ENCODE results near the gene TUBB8B.
"Not testable (repeated sequence)": the region's sequence is repeated elsewhere in the genome, so short reads cannot be mapped to it uniquely, and the experiment has no call there.

Gene TUBB8B

GRCh38 chr18:13177-13576 is 36.2 kb downstream of the TUBB8B start:
- not testable (repeated sequence) for DNase-seq (ENCODE audit: low read depth in 2 of 2, low spot score in 1 of 2)

DNA sequence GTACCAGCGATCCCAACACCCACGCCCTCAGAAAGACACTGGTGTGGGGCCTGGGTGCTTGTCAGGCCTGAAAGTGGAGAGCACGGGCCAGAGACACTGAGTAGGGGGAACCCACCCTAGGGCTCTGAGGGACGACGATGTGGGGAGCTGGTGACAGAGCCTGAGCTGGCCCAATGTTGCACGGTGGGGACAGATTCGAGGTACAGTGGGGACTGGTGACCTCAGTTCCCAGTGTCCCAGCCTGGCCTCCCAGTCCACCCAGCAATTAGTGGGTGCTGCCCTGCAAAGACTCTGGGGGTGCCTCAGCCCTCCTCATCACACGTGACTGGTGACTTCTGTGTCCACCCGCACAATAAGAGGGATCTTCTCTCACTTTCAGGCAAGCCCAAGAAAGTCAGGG is 36.6 kb downstream of the TUBB8B start:
- not testable (repeated sequence) for DNase-seq (ENCODE audit: low read depth in 2 of 2, low spot score in 1 of 2)

- not testable (repeated sequence) for DNase-seq (ENCODE audit: low read depth in 2 of 2, low spot score in 1 of 2)
Measured at GRCh38 chr18:11383-12274, 37.8 kb downstream of the TUBB8B start.

GRCh38 chr18:10624-11184 is 38.7 kb downstream of the TUBB8B start:
- not testable (repeated sequence) for DNase-seq (ENCODE audit: low read depth in 2 of 2, low spot score in 1 of 2)

- DNase-seq (ENCODE audit: low read depth in 2 of 2, low spot score in 1 of 2), result not testable (repeated sequence)
Measured at GRCh38 chr18:9937-10336, 39.5 kb downstream of the TUBB8B start.

Data from stimulated activated CD8-positive, alpha-beta memory T cell treated with anti-CD3 and anti-CD28 coated beads, Interleukin-4, amount 100 ng/mL, for 4 hours (primary cell).